ENCODE data around the gene REM2.

DNA sequence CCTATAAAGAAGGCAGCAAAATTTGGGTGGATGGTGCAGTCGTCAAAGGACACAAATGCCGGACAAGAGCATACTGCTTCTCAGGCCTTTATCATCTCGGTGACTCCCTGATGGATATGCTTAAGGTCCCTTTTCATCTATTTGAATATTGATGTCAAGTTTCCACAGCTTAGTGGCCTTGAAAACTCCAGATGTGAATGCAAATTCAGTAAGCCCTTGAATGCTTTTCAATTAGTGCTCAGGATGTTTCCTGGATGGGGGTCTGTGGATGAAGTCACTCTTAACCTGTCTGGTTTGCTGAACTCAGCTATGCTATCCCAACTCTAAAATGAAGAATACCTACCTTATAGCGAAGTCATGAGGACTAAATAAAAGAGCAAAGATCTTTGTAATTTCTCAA is 10.7 kb downstream of the REM2 start:
- TF ChIP-seq, protein P1, sequence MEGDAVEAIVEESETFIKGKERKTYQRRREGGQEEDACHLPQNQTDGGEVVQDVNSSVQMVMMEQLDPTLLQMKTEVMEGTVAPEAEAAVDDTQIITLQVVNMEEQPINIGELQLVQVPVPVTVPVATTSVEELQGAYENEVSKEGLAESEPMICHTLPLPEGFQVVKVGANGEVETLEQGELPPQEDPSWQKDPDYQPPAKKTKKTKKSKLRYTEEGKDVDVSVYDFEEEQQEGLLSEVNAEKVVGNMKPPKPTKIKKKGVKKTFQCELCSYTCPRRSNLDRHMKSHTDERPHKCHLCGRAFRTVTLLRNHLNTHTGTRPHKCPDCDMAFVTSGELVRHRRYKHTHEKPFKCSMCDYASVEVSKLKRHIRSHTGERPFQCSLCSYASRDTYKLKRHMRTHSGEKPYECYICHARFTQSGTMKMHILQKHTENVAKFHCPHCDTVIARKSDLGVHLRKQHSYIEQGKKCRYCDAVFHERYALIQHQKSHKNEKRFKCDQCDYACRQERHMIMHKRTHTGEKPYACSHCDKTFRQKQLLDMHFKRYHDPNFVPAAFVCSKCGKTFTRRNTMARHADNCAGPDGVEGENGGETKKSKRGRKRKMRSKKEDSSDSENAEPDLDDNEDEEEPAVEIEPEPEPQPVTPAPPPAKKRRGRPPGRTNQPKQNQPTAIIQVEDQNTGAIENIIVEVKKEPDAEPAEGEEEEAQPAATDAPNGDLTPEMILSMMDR (conservative IDR thresholded peaks at IDR 0.05; ENCODE audit: low read depth, low read length): no peak
- no peak for TF ChIP-seq POLR2A (IDR thresholded peaks at IDR 0.05; ENCODE audit: low read depth, low read length)
- TF ChIP-seq MAFK (IDR thresholded peaks at IDR 0.05; ENCODE audit: low read depth, low read length): no peak
